ENCODE results near the gene LCP2. TPM values are rescaled to one million over a fixed set of nuclear protein-coding genes. Genes with fewer than 3 reads are reported as not detected.

LCP2 gene
- total and polyA plus RNA-seq, 2 of the 4 experiments (the other 2 are of a cell fraction) = not detected

DNA sequence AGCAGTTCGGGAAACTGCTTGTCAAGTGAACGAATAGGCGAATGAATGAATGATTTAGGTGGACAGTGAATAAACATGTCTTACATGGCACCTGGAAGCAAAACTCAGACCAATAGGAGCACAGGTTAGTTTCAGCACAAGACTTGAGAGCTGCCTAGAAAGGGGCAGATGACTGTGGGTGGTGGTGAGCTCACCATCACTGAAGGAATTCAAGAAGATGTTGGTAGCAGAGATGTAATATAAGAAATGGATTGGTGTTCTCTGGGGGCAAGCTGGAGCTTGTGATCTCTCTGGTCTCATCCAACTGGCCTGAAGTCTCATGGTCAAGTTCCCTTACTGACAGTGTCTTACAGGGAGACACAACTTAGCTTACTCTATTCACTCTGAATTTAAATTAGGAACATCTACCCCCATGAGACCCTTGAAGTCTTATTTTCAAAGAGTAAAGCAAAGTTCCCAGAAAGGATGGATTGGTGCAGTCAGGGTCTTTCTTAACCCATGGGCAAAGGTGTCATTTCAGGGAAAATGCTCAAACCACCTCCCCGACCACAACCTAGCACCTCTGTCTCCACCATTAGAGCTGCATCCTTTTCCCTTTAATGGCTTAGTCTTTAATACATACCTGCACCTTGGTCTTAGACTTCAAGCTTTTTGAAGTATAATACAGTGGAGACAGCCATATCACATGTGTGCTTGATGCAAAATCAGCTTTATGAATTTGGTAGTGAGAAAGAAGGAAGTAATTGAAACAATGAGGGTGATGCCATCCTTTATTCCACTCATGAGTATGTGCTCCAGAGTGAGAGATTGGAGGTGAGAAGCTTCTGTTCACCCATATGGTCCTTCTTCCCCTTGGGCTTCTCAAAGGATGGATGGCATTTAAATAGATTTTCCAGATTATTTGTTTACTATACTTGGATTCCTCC is 5.1 kb downstream of the LCP2 start:
- Histone ChIP-seq H3K4ac (ENCODE audit: low read depth, low read length) (no peak overlapping the region), H3K18ac (ENCODE audit: low read depth, low read length) (no peak overlapping the region), H2AK9ac (replicated peaks; ENCODE audit: low read depth, low read length, poor library complexity) (no peak overlapping the region), H3K36me3 (ENCODE audit: control insufficient read depth, insufficient read depth, low read length) (no peaks in the 10 kb centered on the region), H3K79me1 (ENCODE audit: low read depth in 1 of 2, low read length in 2 of 2) (no peaks in the 10 kb centered on the region), H4K91ac (ENCODE audit: insufficient read depth, low read depth, low read length) (no peak overlapping the region), H2BK15ac (ENCODE audit: low read depth, low read length) (no peak overlapping the region), H3K9ac (ENCODE audit: low read depth, low read length) (no peak overlapping the region), H2BK5ac (ENCODE audit: low read depth, low read length, poor library complexity, severe bottlenecking) (no peak overlapping the region), H2BK120ac (ENCODE audit: low read depth, low read length) (no peak overlapping the region), H4K5ac (ENCODE audit: low read depth, low read length) (no peak overlapping the region), H3K9me1 (ENCODE audit: insufficient read depth, low read length) (no peaks in the 10 kb centered on the region), H4K8ac (ENCODE audit: low read depth in 2 of 2, low read length in 2 of 2) (no peak overlapping the region), H4K20me1 (ENCODE audit: insufficient read depth, low read length) (no peaks in the 10 kb centered on the region), H2AFZ (replicated peaks; ENCODE audit: low read length, poor library complexity) (no peak overlapping the region), H3K23ac (ENCODE audit: low read depth, low read length) (no peak overlapping the region), H2AK5ac (ENCODE audit: low read depth, low read length) (no peak overlapping the region), H3K27me3 (ENCODE audit: control insufficient read depth, insufficient read depth, low read length) (no peaks in the 10 kb centered on the region), H2BK20ac (ENCODE audit: low read depth, low read length) (no peak overlapping the region), H3K4me2 (ENCODE audit: low read depth, low read length) (no peak overlapping the region), H3K56ac (ENCODE audit: extremely low read depth, insufficient read depth, low read length) (no peak overlapping the region), H3K4me3 (ENCODE audit: insufficient read depth, low read depth, low read length) (no peak overlapping the region), H3K9me3 (ENCODE audit: control insufficient read depth, insufficient read depth, low read length) (no peaks in the 10 kb centered on the region), H3K27ac (ENCODE audit: insufficient read depth, low read length) (no peak overlapping the region), H3K4me1 (ENCODE audit: control insufficient read depth, insufficient read depth, low read length) (no peaks in the 10 kb centered on the region), H3K14ac (replicated peaks; ENCODE audit: low read depth, low read length) (no peak overlapping the region)
- no TSS peak for BruUV-seq (replicated peaks)
- POLR2A ChIA-PET (ENCODE audit: unreplicated experiment) = no interaction called here
- TF ChIP-seq MAFK (IDR thresholded peaks at IDR 0.05; ENCODE audit: low read depth, low read length) (no peak), FOS (IDR thresholded peaks at IDR 0.05; ENCODE audit: low read depth, low read length) (no peak), RFX5 (IDR thresholded peaks at IDR 0.05; ENCODE audit: low read depth, low read length) (no peak), POLR2A (IDR thresholded peaks at IDR 0.05; ENCODE audit: low read depth, low read length) (no peak), BHLHE40 (IDR thresholded peaks at IDR 0.05; ENCODE audit: low read depth, low read length) (no peak), CEBPB (IDR thresholded peaks at IDR 0.05; ENCODE audit: low read depth, low read length) (no peak), MXI1 (IDR thresholded peaks at IDR 0.05; ENCODE audit: borderline replicate concordance, low read depth, low read length) (no peak), CHD1 (IDR thresholded peaks at IDR 0.05; ENCODE audit: low read depth, low read length) (no peak), RCOR1 (IDR thresholded peaks at IDR 0.05; ENCODE audit: insufficient replicate concordance, low read length) (no peak), SMC3 (IDR thresholded peaks at IDR 0.05; ENCODE audit: low read depth, low read length) (no peak), NFE2L2 (IDR thresholded peaks at IDR 0.05; ENCODE audit: low read depth, low read length) (no peak), RAD21 (IDR thresholded peaks at IDR 0.05; ENCODE audit: low read length) (no peak)
- TF ChIP-seq, protein P1, sequence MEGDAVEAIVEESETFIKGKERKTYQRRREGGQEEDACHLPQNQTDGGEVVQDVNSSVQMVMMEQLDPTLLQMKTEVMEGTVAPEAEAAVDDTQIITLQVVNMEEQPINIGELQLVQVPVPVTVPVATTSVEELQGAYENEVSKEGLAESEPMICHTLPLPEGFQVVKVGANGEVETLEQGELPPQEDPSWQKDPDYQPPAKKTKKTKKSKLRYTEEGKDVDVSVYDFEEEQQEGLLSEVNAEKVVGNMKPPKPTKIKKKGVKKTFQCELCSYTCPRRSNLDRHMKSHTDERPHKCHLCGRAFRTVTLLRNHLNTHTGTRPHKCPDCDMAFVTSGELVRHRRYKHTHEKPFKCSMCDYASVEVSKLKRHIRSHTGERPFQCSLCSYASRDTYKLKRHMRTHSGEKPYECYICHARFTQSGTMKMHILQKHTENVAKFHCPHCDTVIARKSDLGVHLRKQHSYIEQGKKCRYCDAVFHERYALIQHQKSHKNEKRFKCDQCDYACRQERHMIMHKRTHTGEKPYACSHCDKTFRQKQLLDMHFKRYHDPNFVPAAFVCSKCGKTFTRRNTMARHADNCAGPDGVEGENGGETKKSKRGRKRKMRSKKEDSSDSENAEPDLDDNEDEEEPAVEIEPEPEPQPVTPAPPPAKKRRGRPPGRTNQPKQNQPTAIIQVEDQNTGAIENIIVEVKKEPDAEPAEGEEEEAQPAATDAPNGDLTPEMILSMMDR (conservative IDR thresholded peaks at IDR 0.05; ENCODE audit: low read depth, low read length) = no peak
- TF ChIP-seq, protein P2, sequence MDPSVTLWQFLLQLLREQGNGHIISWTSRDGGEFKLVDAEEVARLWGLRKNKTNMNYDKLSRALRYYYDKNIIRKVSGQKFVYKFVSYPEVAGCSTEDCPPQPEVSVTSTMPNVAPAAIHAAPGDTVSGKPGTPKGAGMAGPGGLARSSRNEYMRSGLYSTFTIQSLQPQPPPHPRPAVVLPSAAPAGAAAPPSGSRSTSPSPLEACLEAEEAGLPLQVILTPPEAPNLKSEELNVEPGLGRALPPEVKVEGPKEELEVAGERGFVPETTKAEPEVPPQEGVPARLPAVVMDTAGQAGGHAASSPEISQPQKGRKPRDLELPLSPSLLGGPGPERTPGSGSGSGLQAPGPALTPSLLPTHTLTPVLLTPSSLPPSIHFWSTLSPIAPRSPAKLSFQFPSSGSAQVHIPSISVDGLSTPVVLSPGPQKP (IDR thresholded peaks at IDR 0.05; ENCODE audit: borderline replicate concordance, low read depth, low read length) = no peak
- TF ChIP-seq, protein P3, sequence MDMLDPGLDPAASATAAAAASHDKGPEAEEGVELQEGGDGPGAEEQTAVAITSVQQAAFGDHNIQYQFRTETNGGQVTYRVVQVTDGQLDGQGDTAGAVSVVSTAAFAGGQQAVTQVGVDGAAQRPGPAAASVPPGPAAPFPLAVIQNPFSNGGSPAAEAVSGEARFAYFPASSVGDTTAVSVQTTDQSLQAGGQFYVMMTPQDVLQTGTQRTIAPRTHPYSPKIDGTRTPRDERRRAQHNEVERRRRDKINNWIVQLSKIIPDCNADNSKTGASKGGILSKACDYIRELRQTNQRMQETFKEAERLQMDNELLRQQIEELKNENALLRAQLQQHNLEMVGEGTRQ (IDR thresholded peaks at IDR 0.05; ENCODE audit: low read depth, low read length) = no peak
- DNase-seq (no peak), ATAC-seq (ENCODE audit: low read depth) (no peak)
- in situ Hi-C loops (cut with MboI; ENCODE audit: low sequenced_read_pairs) (no loop called here), dilution Hi-C loops (cut with HindIII; ENCODE audit: low sequenced_read_pairs, unreplicated experiment) (no loop called here), intact Hi-C loops (cut with micrococcal nuclease) (no loop called here)
- CTCF ChIA-PET = no interaction called here
- WGBS, 2 experiments (ENCODE audit: extremely low coverage in 2 of 2, insufficient read length in 1 of 2) = no CpG with 5 or more reads among the region's 4 CpGs
